Heart left ventricle (tissue), 13 donors: ENCODE data around the gene LMTK2.

ENCODE experiments used
- CTCF ChIP-seq, 12 donors: fragments of 200-600 bp; sonication (generic) in 4 of 12; IDR thresholded peaks; one replicate each; pipeline versions ENCODE4 v1.5.0 to v1.8.0; 2018 to 2022; ENCODE audit warnings: antibody characterized with exemption in 12 of 12, mild to moderate bottlenecking in 5 of 12
- POLR2A ChIP-seq, 2 donors: fragments of 450-650 bp; IDR thresholded peaks; one replicate each; pipeline ENCODE4 v1.6.1; 2017; ENCODE audit warnings: antibody characterized with exemption in 2 of 2, mild to moderate bottlenecking in 2 of 2, moderate library complexity in 2 of 2
- donor health status: ischemic (EF 13 %, LVEDD 7.1; RV severe dilation, severe dysfunction).
- donor health status: DM: no; HTN: yes; CAD: no.
- donor health status: DM: no; HTN: no; CAD: no.
- donor health status: ischemic (EF 25% LVEDD 6.9; RV normal size, moderate dysfunction).
- donor health status: ischemic (EF 25% LVEDD 5.7; RV mildly dilated, moderate dysfunction).
- donor health status: ischemic (EF 35%, LVEDD 5.7; RV mildly dilated, moderate dysfunction).
- donor health status: nonischemic (EF 11% LVEDD 7.7; RV severe dilation, severe dysfunction).
- donor health status: DM: yes; HTN: yes; CAD: no.
- donor health status: PGD.
- donor health status: ischemic (EF 29% LVEDD 5.4; RV normal size, mild dysfunction).
- donor health status: nonischemic (EF 23%, LVEDD 6.1; RV moderate dilation, normal function).

- TF ChIP-seq CTCF (IDR thresholded peaks at IDR 0.05) (no peak), POLR2A (IDR thresholded peaks at IDR 0.05) (no peak)
These were observed 98.6 kb downstream of the LMTK2 start for GRCh38 chr7:98205162-98205845.
